ENCODE data around the gene GEMIN2. TPM values are rescaled to one million over a fixed set of nuclear protein-coding genes. Genes with fewer than 3 reads are reported as not detected.

GEMIN2 gene
- total and polyA plus RNA-seq, 8 donors = 1.7 to 56.9 (median 8.0) TPM; not detected in 1

GRCh38 chr14:39107591-39107996 lies 6.5 kb upstream of the GEMIN2 start:
- TF ChIP-seq POLR2AphosphoS5 (IDR thresholded peaks at IDR 0.05) (no peak), EP300 (IDR thresholded peaks at IDR 0.05) (no peak), POLR2A (IDR thresholded peaks at IDR 0.05) (no peak)
- TF ChIP-seq, protein P1, sequence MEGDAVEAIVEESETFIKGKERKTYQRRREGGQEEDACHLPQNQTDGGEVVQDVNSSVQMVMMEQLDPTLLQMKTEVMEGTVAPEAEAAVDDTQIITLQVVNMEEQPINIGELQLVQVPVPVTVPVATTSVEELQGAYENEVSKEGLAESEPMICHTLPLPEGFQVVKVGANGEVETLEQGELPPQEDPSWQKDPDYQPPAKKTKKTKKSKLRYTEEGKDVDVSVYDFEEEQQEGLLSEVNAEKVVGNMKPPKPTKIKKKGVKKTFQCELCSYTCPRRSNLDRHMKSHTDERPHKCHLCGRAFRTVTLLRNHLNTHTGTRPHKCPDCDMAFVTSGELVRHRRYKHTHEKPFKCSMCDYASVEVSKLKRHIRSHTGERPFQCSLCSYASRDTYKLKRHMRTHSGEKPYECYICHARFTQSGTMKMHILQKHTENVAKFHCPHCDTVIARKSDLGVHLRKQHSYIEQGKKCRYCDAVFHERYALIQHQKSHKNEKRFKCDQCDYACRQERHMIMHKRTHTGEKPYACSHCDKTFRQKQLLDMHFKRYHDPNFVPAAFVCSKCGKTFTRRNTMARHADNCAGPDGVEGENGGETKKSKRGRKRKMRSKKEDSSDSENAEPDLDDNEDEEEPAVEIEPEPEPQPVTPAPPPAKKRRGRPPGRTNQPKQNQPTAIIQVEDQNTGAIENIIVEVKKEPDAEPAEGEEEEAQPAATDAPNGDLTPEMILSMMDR (IDR thresholded peaks at IDR 0.05) = peak in 4 of 7 experiments; percentile 20 to 54 (median 34)
- Histone ChIP-seq H3K27ac (no peak overlapping the region), H3K4me1 (peaks cover 8 to 18% (median 12%) of the 10 kb centered on the region in 4 donors), H3K27me3 (no peaks in the 10 kb centered on the region), H3K36me3 (no peaks in the 10 kb centered on the region), H3K9me3 (no peaks in the 10 kb centered on the region), H3K4me3 (no peak overlapping the region)
- 48 to 59% (median 52%) methylated on average over 2 of the region's 2 CpGs for WGBS, 5 donors
- intact Hi-C loops (cut with DNase I; ENCODE audit: low total_unique reads) = loop anchor here (10.0 kb wide), 1 partner anchor 57 kb away; no protein-coding TSS in a partner anchor
- DNase-seq = peak in 1 of 2 donors; percentile 67

- Histone ChIP-seq H3K4me3 (no peak overlapping the region), H3K4me1 (peaks cover 6 to 21% (median 16%) of the 10 kb centered on the region in 4 donors), H3K9me3 (no peaks in the 10 kb centered on the region), H3K27ac (no peak overlapping the region), H3K27me3 (no peaks in the 10 kb centered on the region), H3K36me3 (no peaks in the 10 kb centered on the region)
- intact Hi-C loops (cut with DNase I; ENCODE audit: low total_unique reads) = loop anchor here (10.0 kb wide), 1 partner anchor 56 kb away; no protein-coding TSS in a partner anchor
- DNase-seq = no peak
- no peak for TF ChIP-seq POLR2A (IDR thresholded peaks at IDR 0.05)
- TF ChIP-seq POLR2AphosphoS5 (IDR thresholded peaks at IDR 0.05) = no peak
- TF ChIP-seq, protein P1 (IDR thresholded peaks at IDR 0.05) = no peak
- TF ChIP-seq EP300 (IDR thresholded peaks at IDR 0.05) = no peak
- 84 to 95% (median 92%) methylated on average over 3 of the region's 3 CpGs for WGBS, 5 donors
Observed at GRCh38 chr14:39108791-39109190, 5.3 kb upstream of the GEMIN2 start.

DNA sequence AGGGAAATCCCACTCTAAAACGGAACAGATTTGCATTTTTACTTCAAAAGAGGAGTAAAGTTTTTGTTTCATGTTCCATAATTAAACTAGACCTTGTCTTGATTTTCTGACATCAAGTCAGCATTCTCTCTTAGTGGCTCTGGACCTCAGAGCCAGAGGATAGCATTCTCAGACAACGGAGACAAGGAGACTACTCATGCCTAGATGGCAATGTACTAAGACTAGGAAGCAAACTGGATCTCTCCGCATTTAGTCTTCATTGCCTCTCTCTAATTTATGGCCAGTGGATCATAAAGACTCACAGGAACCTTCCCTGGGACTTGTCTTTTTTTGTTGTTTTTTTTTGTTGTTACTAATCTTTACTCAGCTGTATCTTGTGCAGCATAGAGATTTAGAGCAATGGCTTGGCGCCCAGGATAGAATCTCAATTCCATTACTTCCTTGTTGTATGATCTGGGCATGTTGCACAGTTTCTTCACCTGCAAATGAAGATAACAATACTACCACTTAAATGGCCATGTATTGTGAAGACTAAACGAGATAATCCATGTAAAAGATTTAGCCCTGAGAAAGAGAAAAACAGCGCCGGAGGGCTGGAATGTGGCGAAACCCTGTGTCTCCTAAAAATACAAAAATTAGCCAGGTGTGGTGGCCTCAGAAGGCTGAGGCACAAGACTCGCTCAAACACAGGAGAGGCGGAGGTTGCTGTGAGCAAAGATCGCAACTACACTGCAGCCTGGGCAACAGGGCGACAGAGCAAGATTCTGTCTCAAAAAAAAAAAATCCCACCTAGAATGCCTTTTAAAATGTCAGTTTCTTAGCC lies 4.0 kb upstream of the GEMIN2 start:
- 31 to 57% (median 53%) methylated on average over 12 of the region's 12 CpGs for WGBS, 5 donors
- Histone ChIP-seq H3K4me3 (peak overlapping the region; percentile 1 to 38 (median 19)), H3K4me1 (peaks cover 7 to 18% (median 13%) of the 10 kb centered on the region in 4 donors), H3K36me3 (no peaks in the 10 kb centered on the region), H3K9me3 (no peaks in the 10 kb centered on the region), H3K27ac (peak overlapping the region; percentile 54 to 82 (median 63)), H3K27me3 (no peaks in the 10 kb centered on the region)
- intact Hi-C loops (cut with DNase I; ENCODE audit: low total_unique reads) = loop anchor here (10.0 kb wide), 1 partner anchor 55 kb away; no protein-coding TSS in a partner anchor
- TF ChIP-seq, protein P1 (IDR thresholded peaks at IDR 0.05) = no peak
- TF ChIP-seq POLR2AphosphoS5 (IDR thresholded peaks at IDR 0.05) = peak in 1 of 3 donors; percentile 13
- no peak for DNase-seq

GRCh38 chr14:39113685-39114072 lies 444 bp upstream of the GEMIN2 start:
- no peaks in the 10 kb centered on the region for H3K27me3 ChIP-seq
- H3K9me3 ChIP-seq = no peaks in the 10 kb centered on the region
- peaks cover 0 to 17% (median 9%) of the 10 kb centered on the region in 4 donors for H3K36me3 ChIP-seq
- TF ChIP-seq, protein P1 (IDR thresholded peaks at IDR 0.05) = no peak
- TF ChIP-seq POLR2A (IDR thresholded peaks at IDR 0.05) (no peak), POLR2AphosphoS5 (IDR thresholded peaks at IDR 0.05) (no peak)
- H3K27ac ChIP-seq = peak overlapping the region; percentile 71 to 91 (median 85)
- WGBS, 5 donors = 66 to 78% (median 68%) methylated on average over 3 of the region's 3 CpGs
- DNase-seq = no peak
- intact Hi-C loops (cut with DNase I; ENCODE audit: low total_unique reads) = no loop called here
- H3K4me3 ChIP-seq = peak overlapping the region; percentile 64 to 76 (median 72)
- peaks cover 12 to 23% (median 18%) of the 10 kb centered on the region in 4 donors for H3K4me1 ChIP-seq

Measured in stomach (tissue), 9 donors.